Neural progenitor cell (in vitro differentiated cells): ENCODE results near the gene HNRNPAB.

ENCODE experiments used
- CTCF ChIP-seq: fragments of 200-600 bp; sonication (generic); IDR thresholded peaks from 2 replicates; pipeline ENCODE4 v1.5.1; 2017; ENCODE audit warnings: antibody characterized with exemption, mild to moderate bottlenecking
- EZH2 ChIP-seq: fragments of 200-600 bp; sonication (generic); IDR thresholded peaks from 2 replicates; pipeline ENCODE4 v1.6.1; 2017; ENCODE audit warnings: antibody characterized with exemption, mild to moderate bottlenecking, moderate library complexity

DNA sequence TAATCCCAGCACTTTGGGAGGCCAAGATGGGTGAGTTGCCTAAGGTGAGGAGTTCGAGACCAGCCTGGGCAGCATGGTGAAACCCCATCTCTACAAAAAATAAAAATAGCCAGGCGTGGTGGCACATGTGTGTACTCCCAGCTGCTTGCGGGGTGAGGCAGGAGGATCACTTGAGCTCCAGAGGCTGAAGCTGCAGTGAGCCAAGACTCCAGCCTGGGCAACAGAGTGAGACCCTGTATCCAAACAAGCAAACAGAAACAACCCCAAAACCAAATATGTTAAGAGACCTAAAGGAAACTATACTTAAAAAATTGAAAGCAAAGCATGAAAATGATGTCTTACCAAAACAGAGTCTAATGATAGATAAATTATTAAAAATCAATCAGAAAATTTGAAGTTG, 12.4 kb downstream of the HNRNPAB start:
- TF ChIP-seq EZH2 = no peak
- TF ChIP-seq CTCF = no peak
